Measurements from ENCODE around the gene CYP3A5. TPM values are rescaled to one million over a fixed set of nuclear protein-coding genes. Genes with fewer than 3 reads are reported as not detected.
A peak's percentile ranks its signal among the peaks of the same experiment; 100 is the strongest.
"Not testable (repeated sequence)": the region's sequence is repeated elsewhere in the genome, so short reads cannot be mapped to it uniquely, and the experiment has no call there.

The CYP3A5 gene
- total RNA-seq, 3 donors from 2014 or later, result 73.8 to 241 (median 179) TPM

GRCh38 chr7:99713995-99714570 is 34.3 kb upstream of the CYP3A5 start:
- Histone ChIP-seq H3K4me3 (no peak overlapping the region), H3K4me1 (ENCODE audit: low read depth) (no peaks in the 10 kb centered on the region), H3K9me3 (no peaks in the 10 kb centered on the region), H3K36me3 (ENCODE audit: low read depth) (no peaks in the 10 kb centered on the region)
- ATAC-seq (no peak), DNase-seq (no peak)
- intact Hi-C loops (cut with DNase I, micrococcal nuclease), result no loop called here
- no peak for TF ChIP-seq CTCF (IDR thresholded peaks at IDR 0.05)

GRCh38 chr7:99709838-99710578 is 30.2 kb upstream of the CYP3A5 start:
- DNase-seq, result no peak
- no peak for ATAC-seq
- Histone ChIP-seq H3K9me3 (peaks cover 5% of the 10 kb centered on the region), H3K4me3 (no peak overlapping the region), H3K36me3 (ENCODE audit: low read depth) (no peaks in the 10 kb centered on the region), H3K4me1 (ENCODE audit: low read depth) (no peaks in the 10 kb centered on the region)
- intact Hi-C loops (cut with DNase I, micrococcal nuclease), result no loop called here
- TF ChIP-seq CTCF (IDR thresholded peaks at IDR 0.05), result no peak

- DNase-seq (no peak), ATAC-seq (no peak)
- no peaks in the 10 kb centered on the region for H3K4me1 ChIP-seq (ENCODE audit: low read depth)
- H3K36me3 ChIP-seq (ENCODE audit: low read depth), result no peaks in the 10 kb centered on the region
- TF ChIP-seq CTCF (IDR thresholded peaks at IDR 0.05), result no peak
- intact Hi-C loops (cut with DNase I, micrococcal nuclease), result no loop called here
- no peak overlapping the region for H3K4me3 ChIP-seq
- H3K9me3 ChIP-seq, result peaks cover 5% of the 10 kb centered on the region
Observed at GRCh38 chr7:99709260-99709659, 29.5 kb upstream of the CYP3A5 start.

- DNase-seq (no peak), ATAC-seq (no peak)
- intact Hi-C loops (cut with DNase I, micrococcal nuclease), result no loop called here
- Histone ChIP-seq H3K4me3 (no peak overlapping the region), H3K4me1 (ENCODE audit: low read depth) (no peaks in the 10 kb centered on the region), H3K9me3 (peaks cover 5% of the 10 kb centered on the region), H3K36me3 (ENCODE audit: low read depth) (no peaks in the 10 kb centered on the region)
- no peak for TF ChIP-seq CTCF (IDR thresholded peaks at IDR 0.05)
Observed at GRCh38 chr7:99707096-99707495, 27.3 kb upstream of the CYP3A5 start.

- H3K4me1 ChIP-seq (ENCODE audit: low read depth), result no peaks in the 10 kb centered on the region
- no peak overlapping the region for H3K4me3 ChIP-seq
- H3K9me3 ChIP-seq, result no peaks in the 10 kb centered on the region
- no peaks in the 10 kb centered on the region for H3K36me3 ChIP-seq (ENCODE audit: low read depth)
- TF ChIP-seq CTCF (IDR thresholded peaks at IDR 0.05), result no peak
- intact Hi-C loops (cut with DNase I, micrococcal nuclease), result no loop called here
- peak in 2 of 3 donors; percentile 43 to 46 for DNase-seq
- ATAC-seq, result peak; percentile 76
Observed at GRCh38 chr7:99699946-99700345, 20.1 kb upstream of the CYP3A5 start.

- ATAC-seq, result peak; percentile 98
- H3K9me3 ChIP-seq; H3K4me1 ChIP-seq (ENCODE audit: low read depth); H3K36me3 ChIP-seq (ENCODE audit: low read depth); intact Hi-C loops (cut with DNase I, micrococcal nuclease); H3K4me3 ChIP-seq: not testable (repeated sequence)
- peak in 1 of 3 donors; percentile 64 for DNase-seq
Observed at GRCh38 chr7:99698867-99699730, 19.3 kb upstream of the CYP3A5 start.
